ENCODE results near the gene DHX34. TPM values are rescaled to one million over a fixed set of nuclear protein-coding genes. Genes with fewer than 3 reads are reported as not detected.

The DHX34 gene
- total and polyA plus RNA-seq, 9 of the 15 experiments (the other 6 are each of a cell fraction or from before 2014, with no cell fraction given), result 0.36 to 42.0 (median 15.0) TPM

DNA sequence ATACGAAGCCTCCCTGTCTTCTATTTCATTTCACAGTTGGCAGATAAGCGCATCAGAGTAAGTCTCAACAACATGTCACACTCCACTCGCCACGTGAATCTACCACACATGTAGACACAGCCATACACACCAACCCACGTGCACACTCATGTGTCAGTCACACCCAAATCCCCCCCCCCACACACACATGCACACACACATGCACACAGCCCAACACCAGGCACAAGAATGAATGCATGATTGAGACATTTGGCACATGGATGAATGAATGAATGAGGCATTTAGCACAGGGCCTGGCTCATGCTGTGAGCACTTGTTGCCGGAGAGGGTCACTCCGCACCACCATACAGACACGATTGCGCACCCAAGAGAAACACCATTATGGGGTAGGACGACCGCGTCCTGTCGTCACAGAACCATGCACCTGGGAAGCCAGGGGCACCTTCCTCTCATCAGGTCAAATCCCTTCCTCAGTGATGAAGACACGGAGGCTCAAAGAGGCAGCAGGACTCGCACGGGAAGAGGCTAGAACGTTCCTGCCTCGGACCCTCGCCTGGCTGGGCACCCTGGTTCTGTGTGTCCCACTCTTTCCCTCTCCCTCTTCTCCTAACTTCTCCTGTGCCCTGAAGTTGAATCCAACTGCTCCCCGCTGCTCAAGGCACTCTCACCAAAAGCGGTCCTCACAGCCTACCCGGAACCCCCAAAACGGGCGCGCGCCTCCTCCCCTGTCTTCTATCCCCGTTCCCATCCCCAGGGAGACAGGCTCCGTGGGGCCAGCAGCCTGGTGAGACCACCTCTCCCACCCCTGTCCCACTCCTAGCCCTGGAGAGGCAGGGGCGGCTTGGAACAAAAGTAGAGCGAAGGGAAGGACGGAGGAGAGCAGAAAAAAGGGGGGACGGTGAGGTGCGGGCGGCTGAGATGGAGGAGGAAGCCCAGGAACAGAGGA is 68.9 kb downstream of the DHX34 start (continued):
- TF ChIP-seq FOXK2 (conservative IDR thresholded peaks at IDR 0.05 in 1 of 2, IDR thresholded peaks at IDR 0.05 in 1 of 2; ENCODE audit: low read depth in 2 of 2) (peak in 1 of 2 experiments; percentile 22; a peak in 1 of 4 replicates), SIN3B (IDR thresholded peaks at IDR 0.05; ENCODE audit: low read depth) (no peak), PTBP1 (IDR thresholded peaks at IDR 0.05; ENCODE audit: low read depth, low read length) (no peak), YBX1 (IDR thresholded peaks at IDR 0.05) (no peak), FOXA1 (IDR thresholded peaks at IDR 0.05; ENCODE audit: borderline replicate concordance) (no peak), FOXA3 (CRISPR knock-in tag; conservative IDR thresholded peaks at IDR 0.05 in 1 of 2, IDR thresholded peaks at IDR 0.05 in 1 of 2) (no peak), KDM1A (IDR thresholded peaks at IDR 0.05) (peak in 1 of 2 experiments; percentile 65; a peak in 2 of 4 replicates), ETV6 (IDR thresholded peaks at IDR 0.05; ENCODE audit: borderline replicate concordance in 1 of 2, low read depth in 2 of 2, low read length in 1 of 2) (no peak), ETV6 (CRISPR knock-in tag; IDR thresholded peaks at IDR 0.05; ENCODE audit: borderline replicate concordance) (no peak)
- TF ChIP-seq, protein P1, sequence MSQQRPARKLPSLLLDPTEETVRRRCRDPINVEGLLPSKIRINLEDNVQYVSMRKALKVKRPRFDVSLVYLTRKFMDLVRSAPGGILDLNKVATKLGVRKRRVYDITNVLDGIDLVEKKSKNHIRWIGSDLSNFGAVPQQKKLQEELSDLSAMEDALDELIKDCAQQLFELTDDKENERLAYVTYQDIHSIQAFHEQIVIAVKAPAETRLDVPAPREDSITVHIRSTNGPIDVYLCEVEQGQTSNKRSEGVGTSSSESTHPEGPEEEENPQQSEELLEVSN (IDR thresholded peaks at IDR 0.05; ENCODE audit: borderline replicate concordance in 1 of 2, extremely low read depth in 1 of 2, insufficient read depth in 1 of 2, insufficient read length in 1 of 2, low read depth in 1 of 2, low read length in 1 of 2, poor library complexity in 1 of 2, severe bottlenecking in 1 of 2), result peak in 1 of 2 experiments; percentile 31
- TF ChIP-seq, protein P2, sequence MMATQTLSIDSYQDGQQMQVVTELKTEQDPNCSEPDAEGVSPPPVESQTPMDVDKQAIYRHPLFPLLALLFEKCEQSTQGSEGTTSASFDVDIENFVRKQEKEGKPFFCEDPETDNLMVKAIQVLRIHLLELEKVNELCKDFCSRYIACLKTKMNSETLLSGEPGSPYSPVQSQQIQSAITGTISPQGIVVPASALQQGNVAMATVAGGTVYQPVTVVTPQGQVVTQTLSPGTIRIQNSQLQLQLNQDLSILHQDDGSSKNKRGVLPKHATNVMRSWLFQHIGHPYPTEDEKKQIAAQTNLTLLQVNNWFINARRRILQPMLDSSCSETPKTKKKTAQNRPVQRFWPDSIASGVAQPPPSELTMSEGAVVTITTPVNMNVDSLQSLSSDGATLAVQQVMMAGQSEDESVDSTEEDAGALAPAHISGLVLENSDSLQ (IDR thresholded peaks at IDR 0.05), result peak; percentile 39; the same call in 1 of the 2 replicates
- TF ChIP-seq, protein P3, sequence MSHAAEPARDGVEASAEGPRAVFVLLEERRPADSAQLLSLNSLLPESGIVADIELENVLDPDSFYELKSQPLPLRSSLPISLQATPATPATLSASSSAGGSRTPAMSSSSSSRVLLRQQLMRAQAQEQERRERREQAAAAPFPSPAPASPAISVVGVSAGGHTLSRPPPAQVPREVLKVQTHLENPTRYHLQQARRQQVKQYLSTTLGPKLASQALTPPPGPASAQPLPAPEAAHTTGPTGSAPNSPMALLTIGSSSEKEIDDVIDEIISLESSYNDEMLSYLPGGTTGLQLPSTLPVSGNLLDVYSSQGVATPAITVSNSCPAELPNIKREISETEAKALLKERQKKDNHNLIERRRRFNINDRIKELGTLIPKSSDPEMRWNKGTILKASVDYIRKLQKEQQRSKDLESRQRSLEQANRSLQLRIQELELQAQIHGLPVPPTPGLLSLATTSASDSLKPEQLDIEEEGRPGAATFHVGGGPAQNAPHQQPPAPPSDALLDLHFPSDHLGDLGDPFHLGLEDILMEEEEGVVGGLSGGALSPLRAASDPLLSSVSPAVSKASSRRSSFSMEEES (CRISPR knock-in tag; IDR thresholded peaks at IDR 0.05), result no peak
- TF ChIP-seq, protein P4, sequence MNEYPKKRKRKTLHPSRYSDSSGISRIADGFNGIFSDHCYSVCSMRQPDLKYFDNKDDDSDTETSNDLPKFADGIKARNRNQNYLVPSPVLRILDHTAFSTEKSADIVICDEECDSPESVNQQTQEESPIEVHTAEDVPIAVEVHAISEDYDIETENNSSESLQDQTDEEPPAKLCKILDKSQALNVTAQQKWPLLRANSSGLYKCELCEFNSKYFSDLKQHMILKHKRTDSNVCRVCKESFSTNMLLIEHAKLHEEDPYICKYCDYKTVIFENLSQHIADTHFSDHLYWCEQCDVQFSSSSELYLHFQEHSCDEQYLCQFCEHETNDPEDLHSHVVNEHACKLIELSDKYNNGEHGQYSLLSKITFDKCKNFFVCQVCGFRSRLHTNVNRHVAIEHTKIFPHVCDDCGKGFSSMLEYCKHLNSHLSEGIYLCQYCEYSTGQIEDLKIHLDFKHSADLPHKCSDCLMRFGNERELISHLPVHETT (CRISPR knock-in tag; conservative IDR thresholded peaks at IDR 0.05 in 1 of 2, IDR thresholded peaks at IDR 0.05 in 1 of 2), result 0 out of 4 replicates have a peak, but pooled peaks of 1 of the 2 experiments have one; percentile 9
- TF ChIP-seq, protein P5, sequence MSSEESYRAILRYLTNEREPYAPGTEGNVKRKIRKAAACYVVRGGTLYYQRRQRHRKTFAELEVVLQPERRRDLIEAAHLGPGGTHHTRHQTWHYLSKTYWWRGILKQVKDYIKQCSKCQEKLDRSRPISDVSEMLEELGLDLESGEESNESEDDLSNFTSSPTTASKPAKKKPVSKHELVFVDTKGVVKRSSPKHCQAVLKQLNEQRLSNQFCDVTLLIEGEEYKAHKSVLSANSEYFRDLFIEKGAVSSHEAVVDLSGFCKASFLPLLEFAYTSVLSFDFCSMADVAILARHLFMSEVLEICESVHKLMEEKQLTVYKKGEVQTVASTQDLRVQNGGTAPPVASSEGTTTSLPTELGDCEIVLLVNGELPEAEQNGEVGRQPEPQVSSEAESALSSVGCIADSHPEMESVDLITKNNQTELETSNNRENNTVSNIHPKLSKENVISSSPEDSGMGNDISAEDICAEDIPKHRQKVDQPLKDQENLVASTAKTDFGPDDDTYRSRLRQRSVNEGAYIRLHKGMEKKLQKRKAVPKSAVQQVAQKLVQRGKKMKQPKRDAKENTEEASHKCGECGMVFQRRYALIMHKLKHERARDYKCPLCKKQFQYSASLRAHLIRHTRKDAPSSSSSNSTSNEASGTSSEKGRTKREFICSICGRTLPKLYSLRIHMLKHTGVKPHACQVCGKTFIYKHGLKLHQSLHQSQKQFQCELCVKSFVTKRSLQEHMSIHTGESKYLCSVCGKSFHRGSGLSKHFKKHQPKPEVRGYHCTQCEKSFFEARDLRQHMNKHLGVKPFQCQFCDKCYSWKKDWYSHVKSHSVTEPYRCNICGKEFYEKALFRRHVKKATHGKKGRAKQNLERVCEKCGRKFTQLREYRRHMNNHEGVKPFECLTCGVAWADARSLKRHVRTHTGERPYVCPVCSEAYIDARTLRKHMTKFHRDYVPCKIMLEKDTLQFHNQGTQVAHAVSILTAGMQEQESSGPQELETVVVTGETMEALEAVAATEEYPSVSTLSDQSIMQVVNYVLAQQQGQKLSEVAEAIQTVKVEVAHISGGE (CRISPR knock-in tag; IDR thresholded peaks at IDR 0.05), result no peak
